SK-N-SH (cell line): ENCODE results near the gene KRT6A. TPM values are rescaled to one million over a fixed set of nuclear protein-coding genes. Genes with fewer than 3 reads are reported as not detected.

Experiments
- CTCF ChIA-PET: fragments of 300-600, 350-600 bp; formaldehyde crosslinking; extraction: SDS; loops from one replicate; lab custom pipeline; 2021; lab: Yijun Ruan, JAX
- POLR2A ChIA-PET: fragments of 350-600 bp; sonication (Branson Sonifier 250); formaldehyde crosslinking; extraction: SDS; loops from one replicate; lab custom pipeline; 2020; ENCODE audit warnings: antibody characterized with exemption, inconsistent platforms; lab: Yijun Ruan, JAX
- DNase-seq: peaks from one replicate; pipeline ENCODE4 v3.0.0; 2012
- H2AFZ ChIP-seq: fragments of 200-600 bp; sonication (generic); 2 replicates; pipeline ENCODE4 v1.8.1; 2016; ENCODE audit warnings: antibody characterized with exemption, mild to moderate bottlenecking, low read depth
- H3F3A ChIP-seq: fragments of 200-600 bp; sonication (generic); replicated peaks from 2 replicates; pipeline ENCODE3; 2016; ENCODE audit warnings: antibody characterized with exemption, mild to moderate bottlenecking; ENCODE audit not compliant: insufficient read depth
- H3K27ac ChIP-seq, 2 experiments: fragments of 200-500 bp in 1 of 2; fragments of 200-600 bp in 1 of 2; sonication (Bioruptor generic) in 1 of 2; sonication (generic), shearing (Covaris generic) in 1 of 2; 2 replicates each; pipeline versions ENCODE4 v1.5.1 to v1.6.1; 2014 to 2016; ENCODE audit warnings: low read depth in 2 of 2, inconsistent platforms in 1 of 2, low read length in 1 of 2, mild to moderate bottlenecking in 1 of 2, mixed read lengths in 1 of 2
- H3K27me3 ChIP-seq: fragments of 200-600 bp; sonication (generic), shearing (Covaris generic); 2 replicates; pipeline ENCODE4 v1.6.1; 2016; ENCODE audit warnings: mixed run types; ENCODE audit not compliant: insufficient read depth
- H3K36me3 ChIP-seq, 2 experiments: fragments of 200-500 bp in 1 of 2; fragments of 200-600 bp in 1 of 2; sonication (Bioruptor generic) in 1 of 2; sonication (generic) in 1 of 2; replicated peaks in 1 of 2; 2 replicates each; pipeline versions ENCODE3 to v1.5.1; 2014 to 2016; ENCODE audit warnings: low read length in 1 of 2, mild to moderate bottlenecking in 1 of 2; ENCODE audit not compliant: insufficient read depth in 2 of 2, control insufficient read depth in 1 of 2
- H3K4me1 ChIP-seq, 2 experiments: fragments of 200-500 bp in 1 of 2; fragments of 200-600 bp in 1 of 2; sonication (Bioruptor generic) in 1 of 2; sonication (generic), shearing (Covaris generic) in 1 of 2; 2 replicates each; pipeline versions ENCODE4 v1.5.1 to v1.6.1; 2014 to 2016; ENCODE audit warnings: low read depth in 1 of 2, low read length in 1 of 2, mixed run types in 1 of 2; ENCODE audit not compliant: insufficient read depth in 2 of 2, control insufficient read depth in 1 of 2
- H3K4me2 ChIP-seq: fragments of 200-600 bp; sonication (generic), shearing (Covaris generic); 2 replicates; pipeline ENCODE4 v1.6.1; 2017; ENCODE audit warnings: mixed run types
- H3K4me3 ChIP-seq, 2 experiments: fragments of 200-500 bp in 1 of 2; fragments of 200-600 bp in 1 of 2; sonication (Bioruptor generic) in 1 of 2; sonication (generic), shearing (Covaris generic) in 1 of 2; 2 replicates each; pipeline versions ENCODE4 v1.5.1 to v1.8.1; 2014 to 2016; ENCODE audit warnings: low read depth in 2 of 2, inconsistent platforms in 1 of 2, low read length in 1 of 2, mild to moderate bottlenecking in 1 of 2, mixed read lengths in 1 of 2, moderate library complexity in 1 of 2
- H3K79me2 ChIP-seq: fragments of 200-600 bp; sonication (generic); 2 replicates; pipeline ENCODE4 v1.8.1; 2017; ENCODE audit warnings: mild to moderate bottlenecking; ENCODE audit not compliant: insufficient read depth
- H3K9ac ChIP-seq: fragments of 200-600 bp; sonication (generic); 2 replicates; pipeline ENCODE4 v1.6.1; 2017; ENCODE audit warnings: mixed run types
- H3K9me2 ChIP-seq: fragments of 200-600 bp; sonication (generic); 2 replicates; pipeline ENCODE4 v1.6.1; 2017; ENCODE audit warnings: mixed run types
- H3K9me3 ChIP-seq: fragments of 200-600 bp; sonication (generic); 2 replicates; pipeline ENCODE4 v1.6.1; 2017; ENCODE audit warnings: mixed run types, mild to moderate bottlenecking, moderate library complexity
- H4K20me1 ChIP-seq: fragments of 200-600 bp; sonication (generic); 2 replicates; pipeline ENCODE4 v1.6.1; 2017; ENCODE audit warnings: mild to moderate bottlenecking, mixed run types; ENCODE audit not compliant: insufficient read depth
- FOSL2 ChIP-seq: IDR thresholded peaks from 2 replicates; pipeline ENCODE4 v1.4.0; 2012; ENCODE audit warnings: low read depth, mild to moderate bottlenecking, moderate library complexity, borderline replicate concordance
- FOXM1 ChIP-seq: IDR thresholded peaks from 2 replicates; pipeline ENCODE4 v1.4.0; 2012; ENCODE audit warnings: low read depth, mild to moderate bottlenecking
- JUND ChIP-seq: IDR thresholded peaks from 2 replicates; pipeline ENCODE4 v1.4.0; 2012
- SIN3A ChIP-seq: IDR thresholded peaks from 2 replicates; pipeline ENCODE4 v1.6.1; 2012; ENCODE audit warnings: low read depth, mild to moderate bottlenecking, low read length, moderate library complexity, borderline replicate concordance
- TAF1 ChIP-seq: IDR thresholded peaks from 2 replicates; pipeline ENCODE4 v1.6.1; 2012; ENCODE audit warnings: low read depth, mild to moderate bottlenecking, low read length, moderate library complexity, borderline replicate concordance
- WGBS: methylation state at CpG from one replicate; pipeline ENCODE4 v1.1.6; 2017; ENCODE audit warnings: low lambda C conversion rate; 5-methylcytosine and 5-hydroxymethylcytosine counted together
- polyA plus RNA-seq, 3 experiments: library from polyadenylated mRNA; depleted of rRNA; stranded (reverse); fragments of >200 nt; gene quantifications; 2 replicates each; pipeline ENCODE4 v1.2.3, GENCODE V29; 2012
- TF ChIP-seq, protein P1 (sequence below): IDR thresholded peaks from 2 replicates; pipeline ENCODE4 v1.4.0; 2012; ENCODE audit warnings: low read depth, borderline replicate concordance
- TF ChIP-seq, protein P2 (sequence below): IDR thresholded peaks from 2 replicates; pipeline ENCODE4 v1.6.1; 2012; ENCODE audit warnings: mild to moderate bottlenecking, low read depth, low read length, moderate library complexity

KRT6A gene
- polyA plus RNA-seq, 1 of the 3 experiments (the other 2 are of a cell fraction), result not detected

DNA sequence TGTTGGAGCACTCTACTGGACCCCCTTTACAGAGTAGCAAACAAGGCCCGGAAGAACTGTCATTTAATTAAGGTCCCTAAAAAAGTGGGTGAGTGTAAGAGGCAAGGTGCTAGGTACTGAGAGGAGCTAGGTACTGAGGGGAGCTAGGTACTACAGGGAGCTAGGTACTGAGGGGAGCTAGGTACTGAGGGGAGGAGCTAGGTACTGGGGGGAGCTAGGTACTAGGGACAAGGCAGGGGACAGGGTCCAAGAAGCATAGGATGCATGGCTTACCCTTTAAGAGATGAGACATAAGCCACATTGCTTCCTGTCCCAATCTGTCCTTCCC is 22.2 kb upstream of the KRT6A start (continued):
- TF ChIP-seq, protein P1, sequence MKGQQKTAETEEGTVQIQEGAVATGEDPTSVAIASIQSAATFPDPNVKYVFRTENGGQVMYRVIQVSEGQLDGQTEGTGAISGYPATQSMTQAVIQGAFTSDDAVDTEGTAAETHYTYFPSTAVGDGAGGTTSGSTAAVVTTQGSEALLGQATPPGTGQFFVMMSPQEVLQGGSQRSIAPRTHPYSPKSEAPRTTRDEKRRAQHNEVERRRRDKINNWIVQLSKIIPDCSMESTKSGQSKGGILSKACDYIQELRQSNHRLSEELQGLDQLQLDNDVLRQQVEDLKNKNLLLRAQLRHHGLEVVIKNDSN, result no peak
- TF ChIP-seq JUND, result no peak

DNA sequence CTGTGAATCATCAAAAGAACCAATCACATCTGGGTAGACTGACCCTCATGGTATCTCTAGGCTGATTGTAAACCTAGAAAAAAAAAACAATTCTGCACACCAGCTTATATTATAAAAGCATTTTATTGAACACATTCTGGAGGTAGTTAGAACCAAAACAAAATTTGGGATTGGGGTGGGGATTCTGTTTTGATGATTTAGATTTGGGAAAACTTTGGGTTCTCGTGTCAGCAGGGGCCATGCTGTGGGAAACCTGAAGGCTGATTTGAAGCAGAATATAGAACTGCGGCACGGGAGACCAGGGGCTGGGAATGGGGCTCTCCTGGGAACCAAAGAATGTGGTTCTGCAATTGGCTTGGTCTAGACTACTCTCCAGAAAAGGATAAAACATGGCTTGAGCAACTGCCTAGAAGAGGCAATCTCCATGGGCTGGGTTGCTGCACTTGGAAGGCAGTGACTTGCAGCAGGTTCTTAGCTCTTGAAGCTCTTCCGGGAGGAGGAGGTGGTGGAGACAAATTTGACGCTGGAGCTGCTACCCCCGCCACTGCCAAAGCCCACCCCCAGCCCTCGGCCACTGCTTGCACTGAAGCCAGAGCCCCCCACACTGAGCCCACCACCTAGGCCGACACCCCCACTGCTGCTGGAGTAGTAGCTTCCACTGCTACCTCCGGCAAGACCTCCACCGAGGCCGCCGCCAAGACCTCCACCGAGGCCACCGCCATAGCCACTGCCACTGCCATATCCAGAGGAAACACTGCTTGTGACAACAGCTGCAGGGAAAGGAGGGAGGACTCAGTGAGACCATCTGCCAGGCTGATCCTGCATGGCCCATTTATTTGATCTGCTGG is 21.6 kb upstream of the KRT6A start:
- no peak overlapping the region for H3K9ac ChIP-seq
- no peak overlapping the region for H2AFZ ChIP-seq
- no peak for TF ChIP-seq TAF1
- TF ChIP-seq, protein P2, sequence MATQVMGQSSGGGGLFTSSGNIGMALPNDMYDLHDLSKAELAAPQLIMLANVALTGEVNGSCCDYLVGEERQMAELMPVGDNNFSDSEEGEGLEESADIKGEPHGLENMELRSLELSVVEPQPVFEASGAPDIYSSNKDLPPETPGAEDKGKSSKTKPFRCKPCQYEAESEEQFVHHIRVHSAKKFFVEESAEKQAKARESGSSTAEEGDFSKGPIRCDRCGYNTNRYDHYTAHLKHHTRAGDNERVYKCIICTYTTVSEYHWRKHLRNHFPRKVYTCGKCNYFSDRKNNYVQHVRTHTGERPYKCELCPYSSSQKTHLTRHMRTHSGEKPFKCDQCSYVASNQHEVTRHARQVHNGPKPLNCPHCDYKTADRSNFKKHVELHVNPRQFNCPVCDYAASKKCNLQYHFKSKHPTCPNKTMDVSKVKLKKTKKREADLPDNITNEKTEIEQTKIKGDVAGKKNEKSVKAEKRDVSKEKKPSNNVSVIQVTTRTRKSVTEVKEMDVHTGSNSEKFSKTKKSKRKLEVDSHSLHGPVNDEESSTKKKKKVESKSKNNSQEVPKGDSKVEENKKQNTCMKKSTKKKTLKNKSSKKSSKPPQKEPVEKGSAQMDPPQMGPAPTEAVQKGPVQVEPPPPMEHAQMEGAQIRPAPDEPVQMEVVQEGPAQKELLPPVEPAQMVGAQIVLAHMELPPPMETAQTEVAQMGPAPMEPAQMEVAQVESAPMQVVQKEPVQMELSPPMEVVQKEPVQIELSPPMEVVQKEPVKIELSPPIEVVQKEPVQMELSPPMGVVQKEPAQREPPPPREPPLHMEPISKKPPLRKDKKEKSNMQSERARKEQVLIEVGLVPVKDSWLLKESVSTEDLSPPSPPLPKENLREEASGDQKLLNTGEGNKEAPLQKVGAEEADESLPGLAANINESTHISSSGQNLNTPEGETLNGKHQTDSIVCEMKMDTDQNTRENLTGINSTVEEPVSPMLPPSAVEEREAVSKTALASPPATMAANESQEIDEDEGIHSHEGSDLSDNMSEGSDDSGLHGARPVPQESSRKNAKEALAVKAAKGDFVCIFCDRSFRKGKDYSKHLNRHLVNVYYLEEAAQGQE, result no peak
- TF ChIP-seq SIN3A, result no peak
- TF ChIP-seq, all 33 proteins: peak for 0
- no peaks in the 10 kb centered on the region for H3F3A ChIP-seq
- no peaks in the 10 kb centered on the region for H3K36me3 ChIP-seq
- H3K4me1 ChIP-seq, result no peaks in the 10 kb centered on the region
- POLR2A ChIA-PET, result no interaction called here
- DNase-seq, result no peak
- H3K27me3 ChIP-seq, result peaks cover 24% of the 10 kb centered on the region; the same call in 1 of the 2 replicates
- 55% methylated on average over 4 of the region's 14 CpGs for WGBS
- CTCF ChIA-PET, result interaction anchor here (0.8 to 1.6 kb wide), 4 partner anchors 8 to 370 kb away, joined by 3 to 4 read pairs (median 3); no protein-coding TSS in a partner anchor
- no peaks in the 10 kb centered on the region for H3K9me3 ChIP-seq
- H3K4me3 ChIP-seq, result no peak overlapping the region
- no peaks in the 10 kb centered on the region for H3K9me2 ChIP-seq
- no peak overlapping the region for H3K27ac ChIP-seq
- H3K79me2 ChIP-seq, result no peaks in the 10 kb centered on the region
- no peak overlapping the region for H3K4me2 ChIP-seq
- H4K20me1 ChIP-seq, result no peaks in the 10 kb centered on the region

DNA sequence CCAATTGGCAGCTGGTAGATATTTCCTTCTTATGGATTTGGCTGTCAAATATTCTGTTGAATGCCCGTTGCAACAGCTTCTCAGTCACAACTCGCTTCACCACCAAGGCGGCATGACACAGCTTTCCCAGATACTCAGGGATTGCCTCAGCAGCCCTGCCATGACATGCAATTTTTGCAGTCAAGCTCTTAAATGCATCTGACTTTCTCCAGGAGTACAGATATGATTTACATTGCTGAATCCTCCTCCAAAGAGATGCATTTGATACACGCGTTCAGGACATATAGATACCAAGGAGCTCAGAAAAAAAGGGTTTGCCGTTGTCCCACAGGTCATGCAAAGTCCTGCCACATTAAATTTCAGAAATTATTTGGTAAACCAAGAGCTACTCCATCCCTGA is 20.7 kb upstream of the KRT6A start:
- H3K9me3 ChIP-seq, result no peaks in the 10 kb centered on the region
- no peaks in the 10 kb centered on the region for H3K36me3 ChIP-seq
- ChIA-PET POLR2A (no interaction called here), CTCF (interaction anchor here (0.8 to 1.6 kb wide), 3 partner anchors 11 to 371 kb away, joined by 3 to 4 read pairs (median 3); no protein-coding TSS in a partner anchor)
- H3K27me3 ChIP-seq, result peaks cover 18% of the 10 kb centered on the region; the same call in 1 of the 2 replicates
- DNase-seq, result no peak
- no peaks in the 10 kb centered on the region for H3F3A ChIP-seq
- H3K4me3 ChIP-seq, result no peak overlapping the region
- no peak overlapping the region for H3K4me2 ChIP-seq
- no peaks in the 10 kb centered on the region for H4K20me1 ChIP-seq
- no peaks in the 10 kb centered on the region for H3K4me1 ChIP-seq
- no peaks in the 10 kb centered on the region for H3K79me2 ChIP-seq
- no peaks in the 10 kb centered on the region for H3K9me2 ChIP-seq
- WGBS, result 39% methylated on average over 6 of the region's 6 CpGs
- TF ChIP-seq FOXM1, result no peak
- no peak for TF ChIP-seq FOSL2
- H3K27ac ChIP-seq, result no peak overlapping the region
- no peak overlapping the region for H2AFZ ChIP-seq
- no peak overlapping the region for H3K9ac ChIP-seq
